ENCODE results near the gene INSC.
"Not testable (repeated sequence)": the region's sequence is repeated elsewhere in the genome, so short reads cannot be mapped to it uniquely, and the experiment has no call there.

INSC gene

GRCh38 chr11:15114501-15115475 lies at the start of gene INSC:
INSC (plus strand) TSS chr11:15114923; CDS start chr11:15149175, 34,252 bp downstream.
- in situ Hi-C loops (cut with HindIII; ENCODE audit: low sequenced_read_pairs) = no loop called here

- in situ Hi-C loops (cut with HindIII; ENCODE audit: low sequenced_read_pairs) = not testable (repeated sequence)
Observed at GRCh38 chr11:15069751-15070150, 45.0 kb upstream of the INSC start.

GRCh38 chr11:15071556-15072255 lies 43.0 kb upstream of the INSC start:
- in situ Hi-C loops (cut with HindIII; ENCODE audit: low sequenced_read_pairs) = no loop called here

GRCh38 chr11:15072551-15073143 lies 42.1 kb upstream of the INSC start:
- in situ Hi-C loops (cut with HindIII; ENCODE audit: low sequenced_read_pairs) = no loop called here

- in situ Hi-C loops (cut with HindIII; ENCODE audit: low sequenced_read_pairs) = no loop called here
Observed at GRCh38 chr11:15073361-15074205, 41.1 kb upstream of the INSC start, which contains the start of gene CALCB. CALCB (plus strand) TSS chr11:15073593; CDS start chr11:15074719, 1,126 bp downstream.

- in situ Hi-C loops (cut with HindIII; ENCODE audit: low sequenced_read_pairs) = no loop called here
Observed at GRCh38 chr11:15074206-15075161, 40.2 kb upstream of the INSC start.

GRCh38 chr11:15075162-15075526 lies 39.6 kb upstream of the INSC start:
- in situ Hi-C loops (cut with HindIII; ENCODE audit: low sequenced_read_pairs) = no loop called here

- in situ Hi-C loops (cut with HindIII; ENCODE audit: low sequenced_read_pairs) = loop anchor here (5.0 kb wide), 1 partner anchor 86 kb away; no protein-coding TSS in a partner anchor
Observed at GRCh38 chr11:15091175-15091574, 23.5 kb upstream of the INSC start.

GRCh38 chr11:15091625-15092024 lies 23.1 kb upstream of the INSC start:
- in situ Hi-C loops (cut with HindIII; ENCODE audit: low sequenced_read_pairs) = loop anchor here (5.0 kb wide), 1 partner anchor 86 kb away; no protein-coding TSS in a partner anchor

- in situ Hi-C loops (cut with HindIII; ENCODE audit: low sequenced_read_pairs) = loop anchor here (5.0 kb wide), 1 partner anchor 84 kb away; no protein-coding TSS in a partner anchor
Observed at GRCh38 chr11:15093432-15093831, 21.3 kb upstream of the INSC start.

- in situ Hi-C loops (cut with HindIII; ENCODE audit: low sequenced_read_pairs) = no loop called here
Observed at GRCh38 chr11:15095736-15096228, 18.9 kb upstream of the INSC start.

GRCh38 chr11:15097411-15097810 lies 17.3 kb upstream of the INSC start:
- in situ Hi-C loops (cut with HindIII; ENCODE audit: low sequenced_read_pairs) = no loop called here

- in situ Hi-C loops (cut with HindIII; ENCODE audit: low sequenced_read_pairs) = no loop called here
Observed at GRCh38 chr11:15099267-15099666, 15.5 kb upstream of the INSC start.

- in situ Hi-C loops (cut with HindIII; ENCODE audit: low sequenced_read_pairs) = no loop called here
Observed at GRCh38 chr11:15101072-15101709, 13.5 kb upstream of the INSC start.

GRCh38 chr11:15104166-15104565 lies 10.6 kb upstream of the INSC start:
- in situ Hi-C loops (cut with HindIII; ENCODE audit: low sequenced_read_pairs) = no loop called here

GRCh38 chr11:15106201-15106965 lies 8.3 kb upstream of the INSC start:
- in situ Hi-C loops (cut with HindIII; ENCODE audit: low sequenced_read_pairs) = no loop called here

- in situ Hi-C loops (cut with HindIII; ENCODE audit: low sequenced_read_pairs) = no loop called here
Observed at GRCh38 chr11:15107730-15108515, 6.8 kb upstream of the INSC start.

Data from endothelial cell of hepatic sinusoid (primary cell).